Prostate gland (tissue), 2 donors: ENCODE results near the gene SMIM31.

Source experiments
- POLR2A ChIP-seq: fragments of 450-650 bp; IDR thresholded peaks from one replicate; pipeline ENCODE4 v1.6.1; 2016; ENCODE audit warnings: antibody characterized with exemption, mild to moderate bottlenecking
- TF ChIP-seq, protein P1 (sequence below), 4 experiments: fragments of 200-600 bp in 2 of 4; fragments of 450-650 bp in 2 of 4; sonication (generic) in 2 of 4; IDR thresholded peaks; 1 replicate in 3 of 4; 2 replicates in 1 of 4; pipeline ENCODE4 v1.5.1; 2016 to 2019; ENCODE audit warnings: antibody characterized with exemption in 4 of 4, mild to moderate bottlenecking in 2 of 4, moderate library complexity in 2 of 4

GRCh38 chr4:164761746-164762275, 7.9 kb downstream of the SMIM31 start:
- TF ChIP-seq, protein P1, sequence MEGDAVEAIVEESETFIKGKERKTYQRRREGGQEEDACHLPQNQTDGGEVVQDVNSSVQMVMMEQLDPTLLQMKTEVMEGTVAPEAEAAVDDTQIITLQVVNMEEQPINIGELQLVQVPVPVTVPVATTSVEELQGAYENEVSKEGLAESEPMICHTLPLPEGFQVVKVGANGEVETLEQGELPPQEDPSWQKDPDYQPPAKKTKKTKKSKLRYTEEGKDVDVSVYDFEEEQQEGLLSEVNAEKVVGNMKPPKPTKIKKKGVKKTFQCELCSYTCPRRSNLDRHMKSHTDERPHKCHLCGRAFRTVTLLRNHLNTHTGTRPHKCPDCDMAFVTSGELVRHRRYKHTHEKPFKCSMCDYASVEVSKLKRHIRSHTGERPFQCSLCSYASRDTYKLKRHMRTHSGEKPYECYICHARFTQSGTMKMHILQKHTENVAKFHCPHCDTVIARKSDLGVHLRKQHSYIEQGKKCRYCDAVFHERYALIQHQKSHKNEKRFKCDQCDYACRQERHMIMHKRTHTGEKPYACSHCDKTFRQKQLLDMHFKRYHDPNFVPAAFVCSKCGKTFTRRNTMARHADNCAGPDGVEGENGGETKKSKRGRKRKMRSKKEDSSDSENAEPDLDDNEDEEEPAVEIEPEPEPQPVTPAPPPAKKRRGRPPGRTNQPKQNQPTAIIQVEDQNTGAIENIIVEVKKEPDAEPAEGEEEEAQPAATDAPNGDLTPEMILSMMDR (IDR thresholded peaks at IDR 0.05), result no peak
- TF ChIP-seq POLR2A, result no peak
